Neural crest cell (in vitro differentiated cells): ENCODE measurements around the gene FRRS1. TPM values are rescaled to one million over a fixed set of nuclear protein-coding genes. Genes with fewer than 3 reads are reported as not detected.

Experiments
- DNase-seq: peaks from one replicate; pipeline ENCODE4 v3.0.0; 2021; ENCODE audit warnings: low read depth, mixed read lengths, low spot score
- H3K27ac Mint-ChIP-seq: one replicate; pipeline ENCODE4 v1.8.0; 2021; ENCODE audit warnings: mild to moderate bottlenecking, mixed read lengths; ENCODE audit not compliant: unreplicated experiment
- H3K27me3 Mint-ChIP-seq: 2 replicates; pipeline ENCODE4 v1.8.0; 2021; ENCODE audit warnings: low read depth, mild to moderate bottlenecking, mixed read lengths
- H3K36me3 Mint-ChIP-seq: 2 replicates; pipeline ENCODE4 v1.8.0; 2021; ENCODE audit warnings: low read depth, mild to moderate bottlenecking, mixed read lengths
- H3K4me1 Mint-ChIP-seq: 2 replicates; pipeline ENCODE4 v1.8.0; 2021; ENCODE audit warnings: mixed read lengths
- H3K4me3 Mint-ChIP-seq: one replicate; pipeline ENCODE4 v1.8.0; 2021; ENCODE audit warnings: mild to moderate bottlenecking, mixed read lengths
- H3K9me3 Mint-ChIP-seq: 2 replicates; pipeline ENCODE4 v1.8.0; 2021; ENCODE audit warnings: mixed read lengths
- CTCF ChIP-seq: fragments of 200-600 bp; sonication (generic); conservative IDR thresholded peaks from 2 replicates; pipeline ENCODE4 v1.5.0; 2021; ENCODE audit warnings: antibody characterized with exemption, mild to moderate bottlenecking
- total RNA-seq: library from RNA; stranded (reverse); gene quantifications from 2 replicates; pipeline ENCODE4 v1.2.1, GENCODE V29; 2021

The FRRS1 gene
- total RNA-seq, 1 donor from 2014 or later: 8.2 TPM

DNA sequence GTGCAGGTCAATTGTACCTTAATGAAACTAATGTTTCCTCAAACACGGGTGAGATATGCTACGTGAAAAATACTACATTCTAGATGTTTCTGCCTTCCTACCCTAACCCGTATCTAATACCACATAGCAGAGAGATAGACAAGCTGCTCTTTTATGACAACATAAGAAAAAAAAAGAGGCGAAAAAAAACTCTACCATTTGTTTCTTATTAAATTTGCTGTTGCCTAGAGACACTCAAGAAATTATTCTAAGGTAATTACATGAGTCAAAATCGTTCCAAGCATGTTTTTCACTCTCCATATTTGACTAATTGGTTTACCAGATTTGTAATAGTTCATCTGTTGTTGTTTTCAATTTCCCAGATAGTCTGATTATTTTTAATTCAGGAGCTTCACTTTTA is 93.1 kb downstream of the FRRS1 start:
- Mint-ChIP-seq H3K4me1 (peaks cover 30% of the 10 kb centered on the region), H3K27ac (no peak overlapping the region), H3K27me3 (no peaks in the 10 kb centered on the region), H3K36me3 (no peaks in the 10 kb centered on the region), H3K9me3 (no peaks in the 10 kb centered on the region), H3K4me3 (no peak overlapping the region)
- DNase-seq: no peak
- TF ChIP-seq CTCF: no peak

DNA sequence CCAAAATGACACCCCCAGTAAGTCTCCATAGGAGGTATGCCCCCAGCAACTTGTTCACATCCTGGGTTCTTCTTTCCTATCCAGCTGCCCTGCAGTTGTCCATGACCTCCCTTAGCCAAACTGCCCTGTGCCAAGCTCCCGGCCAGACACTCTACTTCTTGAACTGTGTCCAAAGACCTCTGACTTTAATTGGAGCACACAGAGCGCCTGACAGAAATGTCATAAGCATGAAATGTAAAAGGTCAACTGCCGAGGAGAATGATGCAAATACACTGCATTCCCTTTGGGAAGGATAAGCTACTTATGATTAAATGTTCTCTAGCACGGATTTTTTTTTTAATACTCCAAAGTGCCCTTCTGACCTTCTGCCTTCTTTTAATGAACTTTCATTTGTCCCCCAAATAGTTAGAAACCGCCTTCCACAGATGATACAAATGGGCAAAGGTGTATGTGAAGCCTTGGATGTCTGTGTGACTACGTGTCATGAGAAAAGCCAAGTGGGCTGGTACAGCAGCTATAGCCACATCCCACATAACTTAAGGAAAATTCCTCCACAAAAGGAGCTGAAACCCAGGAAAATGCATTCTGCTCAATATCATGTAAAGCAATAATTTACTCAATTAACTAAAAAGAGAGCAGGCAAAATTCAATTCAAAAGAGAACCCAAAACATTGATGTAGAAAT is 93.8 kb downstream of the FRRS1 start:
- no peak for DNase-seq
- TF ChIP-seq CTCF: no peak
- Mint-ChIP-seq H3K36me3 (no peaks in the 10 kb centered on the region), H3K9me3 (no peaks in the 10 kb centered on the region), H3K4me1 (peaks cover 30% of the 10 kb centered on the region), H3K27ac (no peak overlapping the region), H3K4me3 (no peak overlapping the region), H3K27me3 (no peaks in the 10 kb centered on the region)

DNA sequence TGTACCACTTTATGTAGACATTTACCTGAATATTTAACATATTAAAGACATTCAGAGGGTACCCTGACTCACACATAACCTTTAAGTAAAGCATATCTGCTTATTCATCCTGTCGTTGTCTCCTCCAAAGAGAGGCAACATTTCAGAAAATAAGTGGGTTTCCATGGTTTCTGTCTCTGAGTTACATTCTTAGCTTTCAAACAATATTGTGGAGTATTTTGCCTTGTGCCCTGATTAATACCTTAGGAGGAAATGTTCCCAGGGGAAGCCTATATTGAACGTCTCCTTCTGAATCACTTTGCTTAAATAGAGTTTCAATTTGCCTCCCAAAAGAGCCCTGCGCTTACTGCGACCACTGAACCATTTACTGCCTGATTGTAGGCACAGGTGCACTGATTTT is 94.4 kb downstream of the FRRS1 start:
- TF ChIP-seq CTCF: no peak
- DNase-seq: no peak
- H3K4me3 Mint-ChIP-seq: no peak overlapping the region
- no peaks in the 10 kb centered on the region for H3K9me3 Mint-ChIP-seq
- no peaks in the 10 kb centered on the region for H3K27me3 Mint-ChIP-seq
- H3K27ac Mint-ChIP-seq: no peak overlapping the region
- no peaks in the 10 kb centered on the region for H3K36me3 Mint-ChIP-seq
- peaks cover 30% of the 10 kb centered on the region for H3K4me1 Mint-ChIP-seq

- Mint-ChIP-seq H3K27me3 (no peaks in the 10 kb centered on the region), H3K4me3 (no peak overlapping the region), H3K36me3 (no peaks in the 10 kb centered on the region), H3K27ac (no peak overlapping the region), H3K4me1 (peaks cover 25% of the 10 kb centered on the region), H3K9me3 (no peaks in the 10 kb centered on the region)
- no peak for TF ChIP-seq CTCF
- DNase-seq: no peak
These were observed 95.9 kb downstream of the FRRS1 start for GRCh38 chr1:99670583-99670982.

GRCh38 chr1:99669821-99670220 is 96.6 kb downstream of the FRRS1 start:
- H3K27ac Mint-ChIP-seq: no peak overlapping the region
- H3K4me3 Mint-ChIP-seq: no peak overlapping the region
- H3K27me3 Mint-ChIP-seq: no peaks in the 10 kb centered on the region
- peaks cover 19% of the 10 kb centered on the region for H3K4me1 Mint-ChIP-seq
- no peak for TF ChIP-seq CTCF
- no peaks in the 10 kb centered on the region for H3K9me3 Mint-ChIP-seq
- no peak for DNase-seq
- H3K36me3 Mint-ChIP-seq: no peaks in the 10 kb centered on the region
